ENCODE measurements around the gene MED8. TPM values are rescaled to one million over a fixed set of nuclear protein-coding genes. Genes with fewer than 3 reads are reported as not detected.

Gene MED8
- total and polyA plus RNA-seq, 2 donors (not counting 1 experiment from before 2014, with no cell fraction given), result 49.7 to 69.2 TPM

DNA sequence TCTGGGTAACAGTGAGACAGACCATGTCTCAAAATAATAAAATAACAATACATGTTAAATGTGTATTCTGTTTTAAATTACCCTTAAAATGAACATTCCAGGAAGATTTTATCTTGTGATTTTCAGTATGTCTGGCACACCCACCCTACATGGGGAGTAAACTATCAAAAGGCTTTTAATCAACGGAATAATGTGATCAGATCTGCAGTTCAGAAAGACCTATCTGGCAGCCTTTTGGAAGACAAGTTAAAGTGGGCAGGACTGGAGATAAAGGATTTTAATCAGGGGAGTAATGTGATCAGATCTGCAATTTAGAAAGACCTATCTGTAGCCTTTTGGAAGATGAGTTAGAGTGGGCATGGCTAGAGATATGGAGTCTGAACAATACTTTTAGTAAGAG is 10.1 kb downstream of the MED8 start:
- H3K9ac ChIP-seq (ENCODE audit: insufficient read depth, low read length), result no peak overlapping the region
- no peak overlapping the region for H3K4me3 ChIP-seq (replicated peaks in 1 of 4; ENCODE audit: control extremely low read depth in 1 of 4, insufficient read depth in 1 of 4, low read depth in 3 of 4, low read length in 4 of 4)
- no peak overlapping the region for H3K27ac ChIP-seq (ENCODE audit: insufficient read depth, low read length)
- H4K20me1 ChIP-seq (ENCODE audit: control insufficient read depth, extremely low read depth, insufficient read depth, low read length), result no peaks in the 10 kb centered on the region
- H3K27me3 ChIP-seq (ENCODE audit: control insufficient read depth, insufficient read depth, low read length), result no peaks in the 10 kb centered on the region
- H3K9me3 ChIP-seq (ENCODE audit: control insufficient read depth, insufficient read depth, low read depth, low read length), result no peaks in the 10 kb centered on the region
- TF ChIP-seq EZH2 (IDR thresholded peaks at IDR 0.05; ENCODE audit: low read length, missing control alignments), result no peak
- TF ChIP-seq, protein P1, sequence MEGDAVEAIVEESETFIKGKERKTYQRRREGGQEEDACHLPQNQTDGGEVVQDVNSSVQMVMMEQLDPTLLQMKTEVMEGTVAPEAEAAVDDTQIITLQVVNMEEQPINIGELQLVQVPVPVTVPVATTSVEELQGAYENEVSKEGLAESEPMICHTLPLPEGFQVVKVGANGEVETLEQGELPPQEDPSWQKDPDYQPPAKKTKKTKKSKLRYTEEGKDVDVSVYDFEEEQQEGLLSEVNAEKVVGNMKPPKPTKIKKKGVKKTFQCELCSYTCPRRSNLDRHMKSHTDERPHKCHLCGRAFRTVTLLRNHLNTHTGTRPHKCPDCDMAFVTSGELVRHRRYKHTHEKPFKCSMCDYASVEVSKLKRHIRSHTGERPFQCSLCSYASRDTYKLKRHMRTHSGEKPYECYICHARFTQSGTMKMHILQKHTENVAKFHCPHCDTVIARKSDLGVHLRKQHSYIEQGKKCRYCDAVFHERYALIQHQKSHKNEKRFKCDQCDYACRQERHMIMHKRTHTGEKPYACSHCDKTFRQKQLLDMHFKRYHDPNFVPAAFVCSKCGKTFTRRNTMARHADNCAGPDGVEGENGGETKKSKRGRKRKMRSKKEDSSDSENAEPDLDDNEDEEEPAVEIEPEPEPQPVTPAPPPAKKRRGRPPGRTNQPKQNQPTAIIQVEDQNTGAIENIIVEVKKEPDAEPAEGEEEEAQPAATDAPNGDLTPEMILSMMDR (conservative IDR thresholded peaks at IDR 0.05 in 1 of 2, IDR thresholded peaks at IDR 0.05 in 1 of 2; ENCODE audit: low read depth in 1 of 2, low read length in 2 of 2), result no peak
- H3K4me1 ChIP-seq (ENCODE audit: control insufficient read depth, extremely low read depth, insufficient read depth, low read length), result no peaks in the 10 kb centered on the region
- H3K36me3 ChIP-seq (ENCODE audit: control insufficient read depth, insufficient read depth, low read length), result peaks cover 13% of the 10 kb centered on the region
- no peak overlapping the region for H2AFZ ChIP-seq (ENCODE audit: low read length)
- H3K79me2 ChIP-seq (ENCODE audit: control insufficient read depth, insufficient read depth, low read length), result no peaks in the 10 kb centered on the region
- no peak for DNase-seq (ENCODE audit: low read depth in 2 of 2)
- no peak overlapping the region for H3K4me2 ChIP-seq (ENCODE audit: extremely low read depth, insufficient read depth, low read length)

DNA sequence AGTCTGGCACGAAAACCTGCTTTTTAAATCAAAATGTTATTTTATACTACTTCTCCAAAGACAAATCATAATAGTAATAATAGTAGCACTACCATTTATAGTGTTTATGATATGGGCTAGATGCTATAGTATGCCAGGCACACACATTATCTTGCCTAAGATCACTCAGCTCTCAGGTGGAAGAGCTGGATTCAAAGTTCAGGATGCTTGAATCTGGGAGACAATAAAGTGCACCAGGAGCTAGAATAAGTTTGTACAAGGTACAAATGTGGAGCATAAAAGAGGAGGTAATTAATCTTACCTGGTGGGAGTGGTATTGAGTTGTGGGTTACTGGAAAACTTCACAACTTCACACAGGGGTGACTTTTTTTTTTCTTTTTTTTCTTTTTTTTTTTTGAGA is 11.8 kb downstream of the MED8 start:
- no peak for DNase-seq (ENCODE audit: low read depth in 2 of 2)
- Histone ChIP-seq H3K4me1 (ENCODE audit: control insufficient read depth, extremely low read depth, insufficient read depth, low read length) (peaks cover 8% of the 10 kb centered on the region), H3K4me2 (ENCODE audit: extremely low read depth, insufficient read depth, low read length) (no peak overlapping the region), H3K4me3 (replicated peaks in 1 of 4; ENCODE audit: control extremely low read depth in 1 of 4, insufficient read depth in 1 of 4, low read depth in 3 of 4, low read length in 4 of 4) (no peak overlapping the region), H3K27ac (ENCODE audit: insufficient read depth, low read length) (no peak overlapping the region), H3K9me3 (ENCODE audit: control insufficient read depth, insufficient read depth, low read depth, low read length) (no peaks in the 10 kb centered on the region), H3K36me3 (ENCODE audit: control insufficient read depth, insufficient read depth, low read length) (peaks cover 9% of the 10 kb centered on the region), H3K9ac (ENCODE audit: insufficient read depth, low read length) (no peak overlapping the region), H4K20me1 (ENCODE audit: control insufficient read depth, extremely low read depth, insufficient read depth, low read length) (no peaks in the 10 kb centered on the region), H2AFZ (ENCODE audit: low read length) (no peak overlapping the region), H3K27me3 (ENCODE audit: control insufficient read depth, insufficient read depth, low read length) (no peaks in the 10 kb centered on the region), H3K79me2 (ENCODE audit: control insufficient read depth, insufficient read depth, low read length) (no peaks in the 10 kb centered on the region)
- TF ChIP-seq EZH2 (IDR thresholded peaks at IDR 0.05; ENCODE audit: low read length, missing control alignments), result no peak
- TF ChIP-seq, protein P1 (conservative IDR thresholded peaks at IDR 0.05 in 1 of 2, IDR thresholded peaks at IDR 0.05 in 1 of 2; ENCODE audit: low read depth in 1 of 2, low read length in 2 of 2), result no peak

DNA sequence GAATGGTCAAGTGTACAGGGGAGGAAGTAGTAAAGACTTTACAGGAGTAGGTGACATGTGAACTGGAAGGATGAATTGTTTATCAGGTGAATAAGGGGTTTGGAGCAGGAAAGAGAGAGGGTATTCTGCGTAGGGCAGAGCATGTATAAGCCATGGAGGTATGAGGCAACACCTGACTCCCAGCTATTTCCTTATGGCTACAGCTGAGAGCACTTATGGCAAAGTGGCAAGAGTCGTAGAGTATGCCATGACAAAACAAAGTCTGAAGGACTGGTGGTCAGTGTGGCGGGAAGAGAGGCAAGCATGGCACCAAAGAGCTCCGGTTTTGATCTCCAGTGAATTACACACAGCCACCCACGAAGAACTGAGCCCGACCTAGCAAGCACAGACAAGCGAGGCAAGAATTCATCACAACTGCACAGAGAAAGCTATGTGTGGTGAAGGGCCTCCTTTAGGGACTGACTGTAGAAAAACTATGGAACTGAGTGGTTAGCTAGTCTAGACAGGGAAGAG is 12.8 kb downstream of the MED8 start:
- no peak overlapping the region for H2AFZ ChIP-seq (ENCODE audit: low read length)
- no peak overlapping the region for H3K4me2 ChIP-seq (ENCODE audit: extremely low read depth, insufficient read depth, low read length)
- no peaks in the 10 kb centered on the region for H3K79me2 ChIP-seq (ENCODE audit: control insufficient read depth, insufficient read depth, low read length)
- H3K9me3 ChIP-seq (ENCODE audit: control insufficient read depth, insufficient read depth, low read depth, low read length), result no peaks in the 10 kb centered on the region
- H3K9ac ChIP-seq (ENCODE audit: insufficient read depth, low read length), result no peak overlapping the region
- H3K36me3 ChIP-seq (ENCODE audit: control insufficient read depth, insufficient read depth, low read length), result peaks cover 3% of the 10 kb centered on the region
- no peak for TF ChIP-seq EZH2 (IDR thresholded peaks at IDR 0.05; ENCODE audit: low read length, missing control alignments)
- TF ChIP-seq, protein P1 (conservative IDR thresholded peaks at IDR 0.05 in 1 of 2, IDR thresholded peaks at IDR 0.05 in 1 of 2; ENCODE audit: low read depth in 1 of 2, low read length in 2 of 2), result no peak
- H3K27me3 ChIP-seq (ENCODE audit: control insufficient read depth, insufficient read depth, low read length), result no peaks in the 10 kb centered on the region
- H3K4me3 ChIP-seq (replicated peaks in 1 of 4; ENCODE audit: control extremely low read depth in 1 of 4, insufficient read depth in 1 of 4, low read depth in 3 of 4, low read length in 4 of 4), result no peak overlapping the region
- no peaks in the 10 kb centered on the region for H4K20me1 ChIP-seq (ENCODE audit: control insufficient read depth, extremely low read depth, insufficient read depth, low read length)
- H3K4me1 ChIP-seq (ENCODE audit: control insufficient read depth, extremely low read depth, insufficient read depth, low read length), result peaks cover 13% of the 10 kb centered on the region
- DNase-seq (ENCODE audit: low read depth in 2 of 2), result no peak
- no peak overlapping the region for H3K27ac ChIP-seq (ENCODE audit: insufficient read depth, low read length)
